ENCODE measurements around the gene FRAT2.

- TF ChIP-seq POLR2A (IDR thresholded peaks at IDR 0.05): no peak
- no peak for TF ChIP-seq CTCF (IDR thresholded peaks at IDR 0.05)
- no peak for TF ChIP-seq POLR2AphosphoS5 (IDR thresholded peaks at IDR 0.05)
These were observed 37.8 kb upstream of the FRAT2 start for GRCh38 chr10:97372233-97372875.

All from prostate gland (tissue), 2 donors.